ENCODE data around the gene WDPCP.
"Not testable (repeated sequence)": the region's sequence is repeated elsewhere in the genome, so short reads cannot be mapped to it uniquely, and the experiment has no call there.

The WDPCP gene

GRCh38 chr2:63562751-63563150 is 25.5 kb downstream of the WDPCP start:
- H3K4me2 ChIP-seq (ENCODE audit: low read length) = no peak overlapping the region
- no peaks in the 10 kb centered on the region for H3K9me2 ChIP-seq (replicated peaks; ENCODE audit: control insufficient read depth, low read length)
- no peaks in the 10 kb centered on the region for H3F3A ChIP-seq (ENCODE audit: control insufficient read depth, insufficient read depth)
- no peak overlapping the region for H3K27ac ChIP-seq (ENCODE audit: low read depth, low read length)
- H3K4me3 ChIP-seq (ENCODE audit: low read length) = no peak overlapping the region
- no peaks in the 10 kb centered on the region for H3K36me3 ChIP-seq (ENCODE audit: control insufficient read depth, low read length)
- H3K79me2 ChIP-seq (ENCODE audit: control insufficient read depth, low read length) = no peaks in the 10 kb centered on the region
- no peak for TF ChIP-seq CTCF (IDR thresholded peaks at IDR 0.05; ENCODE audit: low read depth, low read length, poor library complexity, severe bottlenecking)
- no peak for TF ChIP-seq EZH2phosphoT487 (IDR thresholded peaks at IDR 0.05; ENCODE audit: borderline replicate concordance, low read length)
- no peaks in the 10 kb centered on the region for H4K20me1 ChIP-seq (ENCODE audit: control insufficient read depth, insufficient read depth, low read depth, low read length)
- no peaks in the 10 kb centered on the region for H3K27me3 ChIP-seq (ENCODE audit: control insufficient read depth, low read length)
- H3K9me3 ChIP-seq (ENCODE audit: control insufficient read depth, insufficient read depth, low read length) = peaks cover 6% of the 10 kb centered on the region; the same call in 1 of the 2 replicates
- no peaks in the 10 kb centered on the region for H3K4me1 ChIP-seq (ENCODE audit: control insufficient read depth, low read length)

- not testable (repeated sequence) for H3K79me2 ChIP-seq (ENCODE audit: control insufficient read depth, low read length)
Measured at GRCh38 chr2:63558922-63559321, 29.4 kb downstream of the WDPCP start.

GRCh38 chr2:63557819-63558218 is 30.5 kb downstream of the WDPCP start:
- not testable (repeated sequence) for H3K9me3 ChIP-seq (ENCODE audit: control insufficient read depth, insufficient read depth, low read length); H3K4me1 ChIP-seq (ENCODE audit: control insufficient read depth, low read length); H3K36me3 ChIP-seq (ENCODE audit: control insufficient read depth, low read length); H3K9me2 ChIP-seq (replicated peaks; ENCODE audit: control insufficient read depth, low read length); H3K4me3 ChIP-seq (ENCODE audit: low read length); H3K4me2 ChIP-seq (ENCODE audit: low read length); H3K27me3 ChIP-seq (ENCODE audit: control insufficient read depth, low read length); H3F3A ChIP-seq (ENCODE audit: control insufficient read depth, insufficient read depth); H3K79me2 ChIP-seq (ENCODE audit: control insufficient read depth, low read length); H3K27ac ChIP-seq (ENCODE audit: low read depth, low read length); H4K20me1 ChIP-seq (ENCODE audit: control insufficient read depth, insufficient read depth, low read depth, low read length)

More at GRCh38 chr2:63558922-63559321, 29.4 kb downstream of the WDPCP start:
- H3K9me3 ChIP-seq (ENCODE audit: control insufficient read depth, insufficient read depth, low read length); H3K27me3 ChIP-seq (ENCODE audit: control insufficient read depth, low read length); H4K20me1 ChIP-seq (ENCODE audit: control insufficient read depth, insufficient read depth, low read depth, low read length); H3F3A ChIP-seq (ENCODE audit: control insufficient read depth, insufficient read depth); H3K36me3 ChIP-seq (ENCODE audit: control insufficient read depth, low read length); H3K4me3 ChIP-seq (ENCODE audit: low read length); H3K27ac ChIP-seq (ENCODE audit: low read depth, low read length); H3K9me2 ChIP-seq (replicated peaks; ENCODE audit: control insufficient read depth, low read length); H3K4me2 ChIP-seq (ENCODE audit: low read length); H3K4me1 ChIP-seq (ENCODE audit: control insufficient read depth, low read length): not testable (repeated sequence)

- no peaks in the 10 kb centered on the region for H3K36me3 ChIP-seq (ENCODE audit: control insufficient read depth, low read length)
- no peaks in the 10 kb centered on the region for H3K9me2 ChIP-seq (replicated peaks; ENCODE audit: control insufficient read depth, low read length)
- H3K79me2 ChIP-seq (ENCODE audit: control insufficient read depth, low read length) = no peaks in the 10 kb centered on the region
- no peaks in the 10 kb centered on the region for H3F3A ChIP-seq (ENCODE audit: control insufficient read depth, insufficient read depth)
- H3K27me3 ChIP-seq (ENCODE audit: control insufficient read depth, low read length) = no peaks in the 10 kb centered on the region
- H3K9me3 ChIP-seq (ENCODE audit: control insufficient read depth, insufficient read depth, low read length) = no peaks in the 10 kb centered on the region
- no peak overlapping the region for H3K4me2 ChIP-seq (ENCODE audit: low read length)
- no peaks in the 10 kb centered on the region for H3K4me1 ChIP-seq (ENCODE audit: control insufficient read depth, low read length)
- no peak overlapping the region for H3K4me3 ChIP-seq (ENCODE audit: low read length)
- no peak overlapping the region for H3K27ac ChIP-seq (ENCODE audit: low read depth, low read length)
- H4K20me1 ChIP-seq (ENCODE audit: control insufficient read depth, insufficient read depth, low read depth, low read length) = no peaks in the 10 kb centered on the region
- TF ChIP-seq EZH2phosphoT487 (IDR thresholded peaks at IDR 0.05; ENCODE audit: borderline replicate concordance, low read length) = no peak
- no peak for TF ChIP-seq CTCF (IDR thresholded peaks at IDR 0.05; ENCODE audit: low read depth, low read length, poor library complexity, severe bottlenecking)
Measured at GRCh38 chr2:63555931-63556330, 32.3 kb downstream of the WDPCP start.
